Tibial nerve (tissue), 3 donors: ENCODE data around the gene RASAL1.

Source experiments
- POLR2A ChIP-seq, 2 donors: fragments of 450-650 bp; IDR thresholded peaks; one replicate each; pipeline ENCODE4 v1.6.1; 2017; ENCODE audit warnings: antibody characterized with exemption in 2 of 2, mild to moderate bottlenecking in 2 of 2, moderate library complexity in 2 of 2
- TF ChIP-seq, protein P1 (sequence below), 5 experiments: fragments of 200-600 bp in 3 of 5; fragments of 450-650 bp in 2 of 5; sonication (generic) in 3 of 5; IDR thresholded peaks; one replicate each; pipeline ENCODE4 v1.5.1; 2016 to 2019; ENCODE audit warnings: antibody characterized with exemption in 5 of 5, mild to moderate bottlenecking in 3 of 5, moderate library complexity in 2 of 5

DNA sequence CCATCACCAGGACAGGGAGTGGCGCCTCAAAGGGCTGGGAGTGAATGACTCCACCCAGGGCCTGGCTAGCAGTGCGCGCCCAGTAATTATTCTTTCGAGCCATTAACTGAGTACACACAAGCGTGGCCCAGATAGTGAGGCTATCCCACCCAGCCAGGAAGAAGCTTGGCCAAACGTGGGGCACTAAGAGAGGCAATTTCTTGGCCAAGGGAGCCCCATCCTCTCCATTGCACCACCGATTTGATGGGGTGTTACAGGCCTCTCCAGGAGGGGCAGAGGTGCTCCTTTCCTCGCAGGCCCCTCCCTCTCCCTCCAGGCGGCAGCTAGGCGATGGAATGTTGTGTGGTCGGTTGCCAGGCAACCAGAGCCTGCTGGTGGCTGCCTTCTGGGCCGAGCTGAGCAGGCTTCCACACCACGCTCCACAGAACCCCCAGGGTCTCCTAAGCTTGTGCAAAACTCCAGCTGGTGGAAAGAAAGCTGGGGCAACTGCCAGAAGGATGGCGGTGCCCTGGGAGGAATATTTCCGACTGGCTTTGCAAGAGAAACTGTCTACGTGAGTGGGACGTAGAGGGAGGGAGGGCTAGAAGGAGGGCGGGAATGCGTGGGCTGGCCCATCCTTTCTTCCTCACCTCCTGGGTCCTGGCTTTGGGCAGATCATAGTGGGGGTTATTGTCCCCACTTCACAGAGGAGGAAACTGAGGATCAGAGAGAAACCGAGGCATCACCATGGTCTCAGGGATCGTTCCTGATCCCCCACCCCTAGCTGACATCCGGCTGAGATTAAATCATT, 14.0 kb upstream of the RASAL1 start, which contains the start of gene CFAP73:
- TF ChIP-seq, protein P1, sequence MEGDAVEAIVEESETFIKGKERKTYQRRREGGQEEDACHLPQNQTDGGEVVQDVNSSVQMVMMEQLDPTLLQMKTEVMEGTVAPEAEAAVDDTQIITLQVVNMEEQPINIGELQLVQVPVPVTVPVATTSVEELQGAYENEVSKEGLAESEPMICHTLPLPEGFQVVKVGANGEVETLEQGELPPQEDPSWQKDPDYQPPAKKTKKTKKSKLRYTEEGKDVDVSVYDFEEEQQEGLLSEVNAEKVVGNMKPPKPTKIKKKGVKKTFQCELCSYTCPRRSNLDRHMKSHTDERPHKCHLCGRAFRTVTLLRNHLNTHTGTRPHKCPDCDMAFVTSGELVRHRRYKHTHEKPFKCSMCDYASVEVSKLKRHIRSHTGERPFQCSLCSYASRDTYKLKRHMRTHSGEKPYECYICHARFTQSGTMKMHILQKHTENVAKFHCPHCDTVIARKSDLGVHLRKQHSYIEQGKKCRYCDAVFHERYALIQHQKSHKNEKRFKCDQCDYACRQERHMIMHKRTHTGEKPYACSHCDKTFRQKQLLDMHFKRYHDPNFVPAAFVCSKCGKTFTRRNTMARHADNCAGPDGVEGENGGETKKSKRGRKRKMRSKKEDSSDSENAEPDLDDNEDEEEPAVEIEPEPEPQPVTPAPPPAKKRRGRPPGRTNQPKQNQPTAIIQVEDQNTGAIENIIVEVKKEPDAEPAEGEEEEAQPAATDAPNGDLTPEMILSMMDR (IDR thresholded peaks at IDR 0.05), result no peak
- TF ChIP-seq POLR2A (IDR thresholded peaks at IDR 0.05), result no peak
